Karpas-422 (cell line): Measurements from ENCODE around the gene RSRP1. TPM values are rescaled to one million over a fixed set of nuclear protein-coding genes. Genes with fewer than 3 reads are reported as not detected.
A peak's percentile ranks its signal among the peaks of the same experiment; 100 is the strongest.

ENCODE experiments used
- DNase-seq: peaks from one replicate; pipeline ENCODE4 v3.0.0-alpha.2; 2015
- H2AFZ ChIP-seq: fragments of 200-600 bp; sonication (generic); 2 replicates; pipeline ENCODE4 v1.6.1; 2014; ENCODE audit warnings: antibody characterized with exemption, low read length, mixed read lengths
- H3K27ac ChIP-seq: fragments of 200-600 bp; sonication (generic); 2 replicates; pipeline ENCODE4 v1.5.1; 2014; ENCODE audit warnings: mild to moderate bottlenecking, low read length, moderate library complexity
- H3K27me3 ChIP-seq: fragments of 200-600 bp; sonication (generic); 2 replicates; pipeline ENCODE4 v1.6.1; 2014; ENCODE audit warnings: low read length, mixed read lengths
- H3K36me3 ChIP-seq: fragments of 200-600 bp; sonication (generic); 2 replicates; pipeline ENCODE4 v1.6.1; 2014; ENCODE audit warnings: low read length, mixed read lengths; ENCODE audit not compliant: insufficient read depth
- H3K4me1 ChIP-seq: fragments of 200-600 bp; sonication (generic); 2 replicates; pipeline ENCODE4 v1.6.1; 2014; ENCODE audit warnings: mild to moderate bottlenecking, low read length, mixed read lengths
- H3K4me2 ChIP-seq: fragments of 200-600 bp; sonication (generic); 2 replicates; pipeline ENCODE4 v1.6.1; 2014; ENCODE audit warnings: low read length, low read depth, mild to moderate bottlenecking; ENCODE audit not compliant: poor library complexity, severe bottlenecking
- H3K4me3 ChIP-seq: fragments of 200-600 bp; sonication (generic); 2 replicates; pipeline ENCODE4 v1.5.1; 2014; ENCODE audit warnings: mild to moderate bottlenecking, antibody characterized with exemption, low read length, mixed read lengths
- H3K79me2 ChIP-seq: fragments of 200-600 bp; sonication (generic); 2 replicates; pipeline ENCODE4 v1.6.1; 2014; ENCODE audit warnings: mild to moderate bottlenecking, low read length, mixed read lengths
- H3K9ac ChIP-seq: fragments of 200-600 bp; sonication (generic); 2 replicates; pipeline ENCODE4 v1.6.0; 2014; ENCODE audit warnings: low read length
- H3K9me2 ChIP-seq: fragments of 200-600 bp; sonication (generic), shearing (Covaris generic); replicated peaks from 2 replicates; pipeline ENCODE4 v1.6.0; 2014; ENCODE audit warnings: mild to moderate bottlenecking, low read length, moderate library complexity; ENCODE audit not compliant: insufficient read depth
- H3K9me3 ChIP-seq: fragments of 300-700, 200-600 bp; sonication (generic); 2 replicates; pipeline ENCODE4 v1.6.1; 2014; ENCODE audit warnings: low read length, mixed read lengths
- H4K20me1 ChIP-seq: fragments of 200-600 bp; sonication (generic); 2 replicates; pipeline ENCODE4 v1.6.1; 2014; ENCODE audit warnings: mild to moderate bottlenecking, antibody characterized with exemption, low read length, low read depth; ENCODE audit not compliant: insufficient read depth
- total RNA-seq: library from RNA; depleted of rRNA; stranded (reverse); fragments of >200 nt; shearing (Covaris generic); gene quantifications from 2 replicates; pipeline ENCODE4 v1.2.3, GENCODE V29; 2014; ENCODE audit warnings: low replicate concordance

The RSRP1 gene
- total RNA-seq, 1 experiment from 2014 or later = 155 TPM

- Histone ChIP-seq H3K36me3 (peaks cover 35% of the 10 kb centered on the region), H3K4me2 (peak overlapping the region; percentile 95), H3K9me3 (no peaks in the 10 kb centered on the region), H3K27ac (peak overlapping the region; percentile 35), H3K9me2 (no peaks in the 10 kb centered on the region), H3K9ac (peak overlapping the region; percentile 84), H3K79me2 (peaks cover 36% of the 10 kb centered on the region), H2AFZ (peak overlapping the region; percentile 76), H3K27me3 (no peaks in the 10 kb centered on the region), H4K20me1 (peaks cover 23% of the 10 kb centered on the region), H3K4me1 (peaks cover 41% of the 10 kb centered on the region), H3K4me3 (peak overlapping the region; percentile 100)
- no peak for DNase-seq
These were observed 838 bp upstream of the RSRP1 start for GRCh38 chr1:25247829-25248754.

GRCh38 chr1:25246600-25247023 is 642 bp downstream of the RSRP1 start:
- Histone ChIP-seq H2AFZ (no peak overlapping the region), H3K27me3 (no peaks in the 10 kb centered on the region), H3K9me3 (no peaks in the 10 kb centered on the region), H3K9me2 (no peaks in the 10 kb centered on the region), H3K79me2 (peaks cover 36% of the 10 kb centered on the region), H4K20me1 (peaks cover 23% of the 10 kb centered on the region), H3K4me3 (peak overlapping the region; percentile 100), H3K9ac (peak overlapping the region; percentile 100), H3K27ac (peak overlapping the region; percentile 91), H3K4me2 (peak overlapping the region; percentile 95), H3K4me1 (peaks cover 55% of the 10 kb centered on the region), H3K36me3 (peaks cover 49% of the 10 kb centered on the region)
- no peak for DNase-seq

GRCh38 chr1:25245809-25246599 is 1.2 kb downstream of the RSRP1 start:
- DNase-seq = no peak
- Histone ChIP-seq H3K9me2 (no peaks in the 10 kb centered on the region), H3K27ac (peak overlapping the region; percentile 91), H3K36me3 (peaks cover 49% of the 10 kb centered on the region), H3K4me3 (peak overlapping the region; percentile 100), H3K9me3 (no peaks in the 10 kb centered on the region), H3K4me2 (peak overlapping the region; percentile 95), H3K4me1 (peaks cover 59% of the 10 kb centered on the region), H3K27me3 (no peaks in the 10 kb centered on the region), H4K20me1 (peaks cover 23% of the 10 kb centered on the region), H2AFZ (no peak overlapping the region), H3K9ac (peak overlapping the region; percentile 100), H3K79me2 (peaks cover 36% of the 10 kb centered on the region)

GRCh38 chr1:25245393-25245792 is 1.9 kb downstream of the RSRP1 start:
- Histone ChIP-seq H3K27ac (peak overlapping the region; percentile 91), H3K9ac (peak overlapping the region; percentile 100), H3K9me3 (no peaks in the 10 kb centered on the region), H3K4me2 (peak overlapping the region; percentile 95), H3K4me3 (peak overlapping the region; percentile 100), H3K27me3 (no peaks in the 10 kb centered on the region), H2AFZ (no peak overlapping the region), H3K4me1 (peaks cover 65% of the 10 kb centered on the region), H4K20me1 (peaks cover 23% of the 10 kb centered on the region), H3K79me2 (peaks cover 36% of the 10 kb centered on the region), H3K36me3 (peaks cover 49% of the 10 kb centered on the region), H3K9me2 (no peaks in the 10 kb centered on the region)
- no peak for DNase-seq

- H3K27me3 ChIP-seq = no peaks in the 10 kb centered on the region
- H2AFZ ChIP-seq = no peak overlapping the region
- no peaks in the 10 kb centered on the region for H3K9me3 ChIP-seq
- H3K79me2 ChIP-seq = peaks cover 36% of the 10 kb centered on the region
- no peaks in the 10 kb centered on the region for H3K9me2 ChIP-seq
- peaks cover 23% of the 10 kb centered on the region for H4K20me1 ChIP-seq
- H3K27ac ChIP-seq = peak overlapping the region; percentile 44; the same call in 1 of the 2 replicates
- H3K36me3 ChIP-seq = peaks cover 49% of the 10 kb centered on the region
- H3K4me1 ChIP-seq = peaks cover 75% of the 10 kb centered on the region
- no peak overlapping the region for H3K4me3 ChIP-seq
- no peak overlapping the region for H3K9ac ChIP-seq
- H3K4me2 ChIP-seq = peak overlapping the region; percentile 95
- DNase-seq = no peak
These were observed 3.3 kb downstream of the RSRP1 start for GRCh38 chr1:25243907-25244306.

GRCh38 chr1:25239681-25240541 is 7.3 kb downstream of the RSRP1 start:
- peak overlapping the region; percentile 61 for H3K4me2 ChIP-seq
- H4K20me1 ChIP-seq = peaks cover 4% of the 10 kb centered on the region; the same call in 1 of the 2 replicates
- peaks cover 92% of the 10 kb centered on the region for H3K4me1 ChIP-seq

GRCh38 chr1:25238046-25238445 is 9.2 kb downstream of the RSRP1 start:
- no peak overlapping the region for H2AFZ ChIP-seq
- no peak for DNase-seq
- peaks cover 92% of the 10 kb centered on the region for H3K4me1 ChIP-seq
- H4K20me1 ChIP-seq = no peaks in the 10 kb centered on the region; the same call in 1 of the 2 replicates
- peaks cover 16% of the 10 kb centered on the region for H3K79me2 ChIP-seq
- no peaks in the 10 kb centered on the region for H3K9me2 ChIP-seq
- H3K27me3 ChIP-seq = no peaks in the 10 kb centered on the region
- H3K9me3 ChIP-seq = no peaks in the 10 kb centered on the region
- H3K36me3 ChIP-seq = peaks cover 20% of the 10 kb centered on the region
- H3K4me2 ChIP-seq = peak overlapping the region; percentile 77
- 0 out of 2 replicates have a peak overlapping the region, but pooled peaks have one; percentile 15 for H3K9ac ChIP-seq
- H3K27ac ChIP-seq = peak overlapping the region; percentile 97
- no peak overlapping the region for H3K4me3 ChIP-seq

More at GRCh38 chr1:25239681-25240541, 7.3 kb downstream of the RSRP1 start:
- peak; percentile 99 for DNase-seq
- Histone ChIP-seq H2AFZ (no peak overlapping the region), H3K9ac (peak overlapping the region; percentile 63), H3K9me2 (no peaks in the 10 kb centered on the region), H3K36me3 (peaks cover 32% of the 10 kb centered on the region), H3K4me3 (peak overlapping the region; percentile 60), H3K9me3 (no peaks in the 10 kb centered on the region), H3K27ac (peak overlapping the region; percentile 97), H3K27me3 (no peaks in the 10 kb centered on the region), H3K79me2 (peaks cover 13% of the 10 kb centered on the region)
